Karpas-422 (cell line): ENCODE data around the gene PRSS3. TPM values are rescaled to one million over a fixed set of nuclear protein-coding genes. Genes with fewer than 3 reads are reported as not detected.
"Not testable (repeated sequence)": the region's sequence is repeated elsewhere in the genome, so short reads cannot be mapped to it uniquely, and the experiment has no call there.

ENCODE experiments used
- DNase-seq: peaks from one replicate; pipeline ENCODE4 v3.0.0-alpha.2; 2015
- H2AFZ ChIP-seq: fragments of 200-600 bp; sonication (generic); 2 replicates; pipeline ENCODE4 v1.6.1; 2014; ENCODE audit warnings: antibody characterized with exemption, low read length, mixed read lengths
- H3K27ac ChIP-seq: fragments of 200-600 bp; sonication (generic); 2 replicates; pipeline ENCODE4 v1.5.1; 2014; ENCODE audit warnings: mild to moderate bottlenecking, low read length, moderate library complexity
- H3K27me3 ChIP-seq: fragments of 200-600 bp; sonication (generic); 2 replicates; pipeline ENCODE4 v1.6.1; 2014; ENCODE audit warnings: low read length, mixed read lengths
- H3K36me3 ChIP-seq: fragments of 200-600 bp; sonication (generic); 2 replicates; pipeline ENCODE4 v1.6.1; 2014; ENCODE audit warnings: low read length, mixed read lengths; ENCODE audit not compliant: insufficient read depth
- H3K4me1 ChIP-seq: fragments of 200-600 bp; sonication (generic); 2 replicates; pipeline ENCODE4 v1.6.1; 2014; ENCODE audit warnings: mild to moderate bottlenecking, low read length, mixed read lengths
- H3K4me2 ChIP-seq: fragments of 200-600 bp; sonication (generic); 2 replicates; pipeline ENCODE4 v1.6.1; 2014; ENCODE audit warnings: low read length, low read depth, mild to moderate bottlenecking; ENCODE audit not compliant: poor library complexity, severe bottlenecking
- H3K4me3 ChIP-seq: fragments of 200-600 bp; sonication (generic); 2 replicates; pipeline ENCODE4 v1.5.1; 2014; ENCODE audit warnings: mild to moderate bottlenecking, antibody characterized with exemption, low read length, mixed read lengths
- H3K79me2 ChIP-seq: fragments of 200-600 bp; sonication (generic); 2 replicates; pipeline ENCODE4 v1.6.1; 2014; ENCODE audit warnings: mild to moderate bottlenecking, low read length, mixed read lengths
- H3K9ac ChIP-seq: fragments of 200-600 bp; sonication (generic); 2 replicates; pipeline ENCODE4 v1.6.0; 2014; ENCODE audit warnings: low read length
- H3K9me2 ChIP-seq: fragments of 200-600 bp; sonication (generic), shearing (Covaris generic); replicated peaks from 2 replicates; pipeline ENCODE4 v1.6.0; 2014; ENCODE audit warnings: mild to moderate bottlenecking, low read length, moderate library complexity; ENCODE audit not compliant: insufficient read depth
- H3K9me3 ChIP-seq: fragments of 300-700, 200-600 bp; sonication (generic); 2 replicates; pipeline ENCODE4 v1.6.1; 2014; ENCODE audit warnings: low read length, mixed read lengths
- H4K20me1 ChIP-seq: fragments of 200-600 bp; sonication (generic); 2 replicates; pipeline ENCODE4 v1.6.1; 2014; ENCODE audit warnings: mild to moderate bottlenecking, antibody characterized with exemption, low read length, low read depth; ENCODE audit not compliant: insufficient read depth
- total RNA-seq: library from RNA; depleted of rRNA; stranded (reverse); fragments of >200 nt; shearing (Covaris generic); gene quantifications from 2 replicates; pipeline ENCODE4 v1.2.3, GENCODE V29; 2014; ENCODE audit warnings: low replicate concordance; rRNA removed

Gene PRSS3
- total RNA-seq: 0.40 TPM in 1 of 2 replicates, not detected in the other

DNA sequence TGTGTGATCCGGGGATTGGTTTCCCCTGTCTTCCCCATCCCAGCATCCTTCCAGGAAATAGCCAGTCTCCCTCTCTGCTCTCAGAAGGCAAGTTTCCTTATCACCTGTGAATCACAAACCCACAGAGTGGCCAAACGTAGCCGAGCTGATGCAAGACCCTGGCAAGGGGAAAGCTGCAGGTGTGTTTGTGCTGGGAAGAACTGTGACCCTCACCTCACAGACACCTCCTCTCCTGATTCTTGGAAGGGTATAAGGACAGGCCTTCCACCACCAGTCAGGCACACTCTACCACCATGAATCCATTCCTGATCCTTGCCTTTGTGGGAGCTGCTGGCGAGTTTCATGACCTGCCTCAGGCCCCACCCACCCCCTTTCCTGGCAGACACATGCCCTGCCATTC lies at the start of gene PRSS3:
Gene PRSS3 (plus strand): TSS at position 281 of the 400 bp plus-strand sequence. CDS start 13 bp downstream, at position 294.
- Histone ChIP-seq H3K27ac (no peak within 1 kb of the TSS), H3K9me2 (no peaks in the 10 kb centered on the region), H3K27me3 (no peaks in the 10 kb centered on the region), H3K4me3 (no peak within 1 kb of the TSS), H3K9ac (no peak within 1 kb of the TSS), H3K36me3 (no peaks in the 10 kb centered on the region), H3K4me1 (no peaks in the 10 kb centered on the region), H3K4me2 (no peak within 1 kb of the TSS), H2AFZ (no peak within 1 kb of the TSS), H3K79me2 (no peaks in the 10 kb centered on the region), H3K9me3 (no peaks in the 10 kb centered on the region), H4K20me1 (no peaks in the 10 kb centered on the region)
- no peak for DNase-seq

DNA sequence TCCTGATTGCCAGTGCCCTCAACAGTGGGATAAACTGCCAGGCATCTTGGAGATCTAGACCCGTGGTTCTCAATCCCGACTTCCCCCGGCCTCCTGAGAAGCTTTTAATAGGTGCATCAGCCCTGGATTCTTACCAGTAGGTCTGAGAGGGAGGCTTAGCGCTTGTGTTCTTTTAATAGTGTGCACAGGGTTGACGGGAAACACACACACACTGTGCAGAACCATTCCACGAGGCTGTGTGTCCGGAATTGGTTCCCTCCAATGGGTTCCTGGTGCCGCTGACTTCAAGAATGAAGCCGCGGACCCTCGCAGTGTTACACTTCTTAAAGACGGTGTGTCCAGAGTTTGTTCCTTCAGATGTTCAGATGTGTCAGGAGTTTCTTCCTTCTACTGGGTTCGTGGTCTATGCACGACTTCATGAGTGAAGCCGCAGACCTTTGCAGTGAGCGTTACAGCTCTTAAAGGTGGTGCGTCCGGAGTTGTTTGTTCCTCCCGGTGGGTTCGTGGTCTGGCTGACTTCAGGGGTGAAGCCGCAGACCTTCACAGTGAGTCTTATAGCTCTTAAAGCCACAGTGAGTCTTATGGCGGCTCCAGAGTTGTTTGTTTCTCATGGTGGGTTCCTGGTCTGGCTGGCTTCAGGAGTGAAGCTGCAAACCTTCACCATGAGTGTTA lies 46.6 kb upstream of the PRSS3 start:
- Histone ChIP-seq H3K9ac (no peak overlapping the region), H2AFZ (no peak overlapping the region), H3K9me2 (no peaks in the 10 kb centered on the region), H3K4me3 (no peak overlapping the region), H3K36me3 (no peaks in the 10 kb centered on the region), H4K20me1 (no peaks in the 10 kb centered on the region), H3K27me3 (no peaks in the 10 kb centered on the region), H3K4me2 (no peak overlapping the region), H3K4me1 (no peaks in the 10 kb centered on the region), H3K79me2 (no peaks in the 10 kb centered on the region), H3K9me3 (no peaks in the 10 kb centered on the region), H3K27ac (no peak overlapping the region)
- DNase-seq: no peak

DNA sequence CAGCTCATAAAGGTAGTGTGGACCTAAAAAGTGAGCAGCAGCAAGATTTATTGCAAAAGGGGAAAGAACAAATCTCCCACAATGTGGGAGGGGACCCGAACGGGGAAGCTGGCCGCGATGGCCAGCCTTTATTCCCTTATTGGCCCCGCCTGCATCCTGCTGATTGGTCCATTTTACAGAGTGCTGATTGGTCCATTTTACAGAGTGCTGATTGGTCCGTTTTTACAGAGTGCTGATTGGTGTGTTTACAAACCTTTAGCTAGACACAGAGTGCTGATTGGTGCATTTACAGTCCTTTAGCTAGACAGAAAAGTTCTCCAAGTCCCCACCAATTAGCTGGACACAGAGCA lies 46.1 kb upstream of the PRSS3 start:
- H3K4me3 ChIP-seq, H3K36me3 ChIP-seq, H4K20me1 ChIP-seq, H3K4me2 ChIP-seq, H3K9me3 ChIP-seq, DNase-seq, H3K27me3 ChIP-seq, H3K9me2 ChIP-seq, H3K79me2 ChIP-seq, H3K4me1 ChIP-seq, H2AFZ ChIP-seq, H3K9ac ChIP-seq, H3K27ac ChIP-seq: not testable (repeated sequence)

DNA sequence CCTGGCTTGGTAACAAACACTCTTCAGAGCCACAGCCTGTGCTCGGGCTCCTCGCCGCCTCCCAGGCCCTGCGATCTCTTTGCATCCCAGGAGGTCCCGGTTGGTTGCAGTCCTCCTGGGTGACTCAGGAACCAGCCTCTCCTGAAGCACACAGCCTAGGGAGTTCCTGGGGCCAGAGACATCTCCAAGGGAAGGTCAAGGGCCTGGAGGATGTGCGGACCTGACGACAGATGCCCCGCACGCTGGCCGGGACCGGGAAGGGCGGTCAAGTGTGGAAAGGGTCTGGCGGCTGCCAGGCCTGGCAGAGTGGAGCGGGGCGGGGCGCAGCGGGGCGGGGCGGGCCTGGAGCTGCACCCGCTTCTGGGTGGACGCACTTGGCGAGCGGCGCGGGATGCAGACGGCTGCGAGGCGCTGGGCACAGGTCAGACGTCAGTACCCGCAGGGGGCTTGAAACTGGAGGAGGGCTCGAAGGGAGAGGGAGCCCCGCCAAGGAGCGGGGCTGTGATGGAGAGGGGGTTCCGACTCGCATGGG lies 45.0 kb upstream of the PRSS3 start:
- no peak overlapping the region for H3K9ac ChIP-seq
- no peaks in the 10 kb centered on the region for H4K20me1 ChIP-seq
- H3K27me3 ChIP-seq: no peaks in the 10 kb centered on the region
- H3K9me3 ChIP-seq: no peaks in the 10 kb centered on the region
- no peak overlapping the region for H3K4me2 ChIP-seq
- H3K4me3 ChIP-seq: no peak overlapping the region
- H2AFZ ChIP-seq: no peak overlapping the region
- no peaks in the 10 kb centered on the region for H3K36me3 ChIP-seq
- no peaks in the 10 kb centered on the region for H3K4me1 ChIP-seq
- no peak overlapping the region for H3K27ac ChIP-seq
- no peaks in the 10 kb centered on the region for H3K79me2 ChIP-seq
- H3K9me2 ChIP-seq: no peaks in the 10 kb centered on the region
- no peak for DNase-seq

DNA sequence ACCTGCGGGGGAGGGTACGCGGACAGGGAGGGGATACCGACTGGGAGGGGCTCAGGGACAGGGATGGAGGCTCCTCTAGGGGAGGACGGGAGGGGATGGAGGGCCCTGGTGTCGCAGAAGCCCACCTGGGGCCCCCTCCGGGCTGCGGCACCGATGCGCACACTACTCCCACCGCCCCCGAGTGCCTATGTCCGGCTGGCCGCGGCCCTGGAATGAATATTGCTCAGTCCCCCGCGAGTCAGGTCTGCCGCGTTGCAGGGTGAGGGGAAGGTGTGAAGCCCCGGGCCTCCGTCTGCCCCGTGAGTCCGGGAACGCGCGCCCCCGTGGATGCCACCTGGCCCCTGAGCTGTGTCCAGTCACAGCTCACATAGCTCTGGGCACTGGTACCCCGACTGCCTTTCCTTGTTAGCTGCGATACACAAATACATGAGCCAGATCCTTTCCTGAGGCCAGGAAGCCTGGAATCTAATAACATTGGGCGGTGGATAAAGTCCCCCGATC lies 44.5 kb upstream of the PRSS3 start:
- Histone ChIP-seq H3K9me2 (no peaks in the 10 kb centered on the region), H3K27ac (no peak overlapping the region), H3K36me3 (no peaks in the 10 kb centered on the region), H2AFZ (no peak overlapping the region), H3K9me3 (no peaks in the 10 kb centered on the region), H3K27me3 (no peaks in the 10 kb centered on the region), H3K9ac (no peak overlapping the region), H3K4me2 (no peak overlapping the region), H3K79me2 (no peaks in the 10 kb centered on the region), H3K4me3 (no peak overlapping the region), H4K20me1 (no peaks in the 10 kb centered on the region), H3K4me1 (no peaks in the 10 kb centered on the region)
- DNase-seq: no peak

DNA sequence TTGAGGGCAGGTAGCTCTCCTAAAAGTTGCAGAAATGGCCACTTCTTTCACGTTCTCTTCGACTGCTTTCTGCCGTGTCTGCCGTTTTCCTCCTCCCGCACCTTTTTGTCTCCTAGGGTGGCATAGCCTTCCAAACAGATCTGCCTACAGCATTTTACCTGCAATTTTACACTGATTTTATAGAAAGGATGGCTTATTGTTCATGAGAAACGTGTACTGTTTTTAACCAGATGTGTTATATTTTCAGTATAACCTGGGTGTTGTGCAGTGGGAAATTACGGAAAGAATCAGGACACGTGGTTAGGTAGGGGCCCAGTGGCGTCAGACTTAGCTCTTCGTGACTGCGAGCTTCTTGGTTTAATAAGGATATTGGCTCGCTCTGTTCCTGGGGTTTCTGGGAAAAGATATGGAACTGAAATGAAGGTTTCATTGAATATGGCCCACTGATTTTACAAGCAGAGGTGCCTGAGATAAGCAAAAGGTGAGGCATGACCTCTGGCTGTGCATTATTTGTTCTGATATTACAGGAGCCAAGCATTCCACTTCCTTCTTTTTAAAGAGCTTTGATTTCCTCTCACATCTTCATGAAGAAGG lies 43.7 kb upstream of the PRSS3 start:
- Histone ChIP-seq H3K9ac (no peak overlapping the region), H3K36me3 (no peaks in the 10 kb centered on the region), H3K4me3 (no peak overlapping the region), H3K4me2 (no peak overlapping the region), H3K9me3 (no peaks in the 10 kb centered on the region), H4K20me1 (no peaks in the 10 kb centered on the region), H3K27me3 (no peaks in the 10 kb centered on the region), H2AFZ (no peak overlapping the region), H3K27ac (no peak overlapping the region), H3K4me1 (no peaks in the 10 kb centered on the region), H3K9me2 (no peaks in the 10 kb centered on the region), H3K79me2 (no peaks in the 10 kb centered on the region)
- DNase-seq: no peak

DNA sequence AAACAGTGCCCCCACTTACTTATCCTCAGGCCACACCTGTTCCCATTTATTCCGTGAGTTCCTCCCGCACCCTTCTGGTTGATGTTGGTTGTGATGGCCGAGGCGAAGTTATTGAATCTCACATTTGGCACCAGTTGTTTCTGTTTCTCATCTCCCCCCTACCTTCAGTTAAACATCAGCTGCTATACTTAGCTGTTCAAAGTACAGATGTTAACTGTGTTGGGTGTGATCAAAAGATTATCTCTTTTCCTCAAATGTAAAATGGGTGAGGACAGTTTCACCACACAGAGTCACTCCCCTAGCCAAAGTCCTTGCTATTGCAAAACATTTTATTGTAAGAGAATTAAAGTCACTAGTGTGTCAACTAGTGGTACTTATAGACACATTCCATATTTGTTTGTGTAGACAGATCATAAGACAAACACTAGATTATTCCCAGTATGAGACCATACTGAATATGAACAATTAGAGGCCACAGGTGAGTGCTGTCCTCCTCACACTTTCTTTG lies 43.2 kb upstream of the PRSS3 start:
- Histone ChIP-seq H3K27ac (no peak overlapping the region), H3K4me2 (no peak overlapping the region), H3K9ac (no peak overlapping the region), H2AFZ (no peak overlapping the region), H3K27me3 (no peaks in the 10 kb centered on the region), H3K9me3 (no peaks in the 10 kb centered on the region), H4K20me1 (no peaks in the 10 kb centered on the region), H3K9me2 (no peaks in the 10 kb centered on the region), H3K79me2 (no peaks in the 10 kb centered on the region), H3K36me3 (no peaks in the 10 kb centered on the region), H3K4me1 (no peaks in the 10 kb centered on the region), H3K4me3 (no peak overlapping the region)
- no peak for DNase-seq

DNA sequence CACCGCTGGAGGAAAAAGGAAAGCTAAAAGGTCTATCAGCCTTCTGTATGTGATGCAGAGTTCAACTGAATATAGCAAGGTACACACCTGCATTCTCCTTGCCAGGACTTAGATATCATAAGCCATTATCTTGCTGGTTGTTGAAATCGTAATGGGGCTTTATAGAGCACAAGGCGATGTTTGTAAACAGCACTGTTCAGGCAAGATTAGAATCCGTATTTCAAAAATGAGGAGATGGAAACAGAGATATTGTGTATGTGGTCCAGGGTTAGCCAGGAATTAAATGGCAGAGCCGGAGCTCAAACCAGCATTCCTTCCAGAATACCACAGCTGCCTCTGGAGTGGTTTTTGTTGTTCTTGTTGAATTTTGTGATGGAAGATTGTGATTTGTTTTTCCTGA lies 42.6 kb upstream of the PRSS3 start:
- H3K9ac ChIP-seq, H3K9me3 ChIP-seq, H3K4me1 ChIP-seq, H3K27ac ChIP-seq, H2AFZ ChIP-seq, H3K36me3 ChIP-seq, H3K9me2 ChIP-seq, DNase-seq, H3K4me3 ChIP-seq, H3K79me2 ChIP-seq, H3K4me2 ChIP-seq, H3K27me3 ChIP-seq, H4K20me1 ChIP-seq: not testable (repeated sequence)
